T47D (cell line): Measurements from ENCODE around the gene TDRD10.

Source experiments
- DNase-seq, 2 experiments: peaks; one replicate each; pipeline versions ENCODE4 v3.0.0 to v3.0.0-alpha.2; 2011 to 2012; ENCODE audit warnings: low read depth in 1 of 2, low spot score in 1 of 2
- JUND ChIP-seq: IDR thresholded peaks from 2 replicates; pipeline ENCODE4 v1.6.1; 2012; ENCODE audit warnings: low read depth
- in situ Hi-C: cut with HindIII; loops from 2 replicates; pipeline ENCODE4 v1.10.0; 2016; ENCODE audit warnings: low sequenced_read_pairs, low pct_unique_long_range_greater_than_20kb

TDRD10 gene, protein sequence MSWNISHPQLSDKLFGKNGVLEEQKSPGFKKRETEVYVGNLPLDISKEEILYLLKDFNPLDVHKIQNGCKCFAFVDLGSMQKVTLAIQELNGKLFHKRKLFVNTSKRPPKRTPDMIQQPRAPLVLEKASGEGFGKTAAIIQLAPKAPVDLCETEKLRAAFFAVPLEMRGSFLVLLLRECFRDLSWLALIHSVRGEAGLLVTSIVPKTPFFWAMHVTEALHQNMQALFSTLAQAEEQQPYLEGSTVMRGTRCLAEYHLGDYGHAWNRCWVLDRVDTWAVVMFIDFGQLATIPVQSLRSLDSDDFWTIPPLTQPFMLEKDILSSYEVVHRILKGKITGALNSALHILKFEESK

DNA sequence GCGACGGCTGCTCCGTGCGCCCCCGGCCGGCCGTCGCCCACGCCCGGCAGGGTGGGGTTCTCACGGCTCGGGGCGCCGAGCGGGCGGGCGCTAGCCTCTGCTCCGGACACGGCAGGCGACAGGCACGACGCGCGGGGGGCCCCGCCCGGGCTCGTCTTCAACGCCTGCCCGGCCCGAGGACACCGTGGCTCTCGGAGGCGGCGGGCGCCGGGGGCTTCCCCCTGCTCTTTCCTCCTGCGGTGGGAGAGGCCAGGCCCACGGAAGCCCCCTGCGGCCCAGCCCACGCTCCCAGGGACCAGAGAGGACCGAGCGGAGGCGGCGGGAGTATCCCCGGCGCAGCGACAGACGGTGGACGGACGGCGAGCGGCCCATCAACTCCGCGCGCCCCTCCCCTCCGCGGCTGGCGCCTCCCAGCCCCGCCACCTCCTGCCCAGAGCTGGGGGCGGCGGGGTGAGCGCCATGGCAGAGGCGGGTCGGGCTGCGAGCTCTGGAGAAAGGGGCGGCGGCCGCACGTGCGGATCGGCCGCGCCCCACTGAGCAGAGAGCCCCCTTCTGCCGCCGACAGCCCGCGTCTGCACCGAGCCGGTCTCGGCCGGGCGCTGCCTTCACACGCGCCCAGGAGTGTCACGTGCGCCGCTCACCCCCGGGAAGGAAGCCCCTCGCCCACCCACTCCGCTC lies at the start of gene TDRD10, which contains the start of gene SHE:
TSS of gene TDRD10 (plus strand) at position 154 of the 678 bp plus-strand sequence. CDS start 4,685 bp downstream, outside the sequence.
TSS of gene SHE (minus strand) at position 347 of the 678 bp plus-strand sequence. CDS start 386 bp downstream, outside the sequence.
- no peak for TF ChIP-seq JUND
- in situ Hi-C loops, result no loop called here
- no peak for DNase-seq

DNA sequence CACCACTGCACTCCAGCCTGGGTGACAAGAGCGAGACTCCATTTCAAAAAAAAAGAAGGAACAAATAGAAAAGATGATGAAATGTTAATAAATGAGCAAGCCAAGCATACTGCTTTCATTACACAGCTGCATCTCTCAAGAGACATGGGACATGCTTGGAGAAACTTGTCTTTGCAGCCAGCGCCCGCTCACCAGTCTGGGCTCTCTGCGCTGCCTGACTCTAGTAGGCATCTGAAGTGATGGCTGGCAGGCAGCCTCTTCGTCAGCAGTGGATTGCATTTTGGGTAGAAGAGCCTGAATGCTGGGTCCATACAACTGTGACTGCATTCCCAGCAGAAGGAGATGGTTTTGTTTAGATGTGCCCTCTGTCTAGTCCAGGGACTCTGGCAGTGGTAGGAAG lies 48.9 kb upstream of the TDRD10 start:
- in situ Hi-C loops, result no loop called here
- DNase-seq, result no peak
- TF ChIP-seq JUND, result no peak

DNA sequence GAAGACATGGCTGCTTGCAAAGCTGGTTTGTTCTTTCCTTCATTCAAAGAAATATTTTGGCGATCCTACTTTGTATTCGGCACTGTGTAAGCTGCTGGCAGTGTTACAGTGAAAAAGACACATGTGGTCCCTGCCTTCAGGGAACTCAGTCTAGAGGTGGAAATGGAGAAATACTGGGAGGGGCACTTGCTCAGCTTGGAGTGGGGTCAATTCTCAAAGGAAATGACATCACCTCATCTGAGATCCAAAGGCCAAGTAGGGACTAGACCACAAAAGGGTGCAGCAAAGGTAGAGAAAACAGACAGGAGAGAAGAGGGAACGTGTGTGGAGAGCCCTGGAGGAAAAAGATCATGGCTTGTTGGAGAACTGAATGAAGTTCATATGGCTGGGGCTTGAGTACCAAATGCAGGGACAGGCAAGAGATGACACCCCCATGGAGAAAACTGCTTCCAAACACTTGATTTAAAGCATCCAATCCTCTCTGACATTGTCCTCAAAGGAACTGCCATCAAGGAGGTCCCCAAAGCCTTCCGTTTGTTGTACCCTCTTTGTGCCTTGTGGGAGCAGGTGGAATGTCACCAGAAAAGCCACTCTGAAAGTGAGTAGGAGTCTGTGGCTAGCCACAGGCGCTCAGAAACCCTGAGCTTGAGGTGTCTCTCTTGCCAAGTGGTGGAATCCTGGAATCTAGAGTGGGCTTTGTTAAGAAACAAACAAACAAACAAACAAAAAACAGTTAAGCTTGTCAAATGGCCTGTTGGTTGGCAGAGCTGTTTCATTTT lies 48.3 kb upstream of the TDRD10 start:
- in situ Hi-C loops, result no loop called here
- no peak for DNase-seq
- TF ChIP-seq JUND, result no peak

DNA sequence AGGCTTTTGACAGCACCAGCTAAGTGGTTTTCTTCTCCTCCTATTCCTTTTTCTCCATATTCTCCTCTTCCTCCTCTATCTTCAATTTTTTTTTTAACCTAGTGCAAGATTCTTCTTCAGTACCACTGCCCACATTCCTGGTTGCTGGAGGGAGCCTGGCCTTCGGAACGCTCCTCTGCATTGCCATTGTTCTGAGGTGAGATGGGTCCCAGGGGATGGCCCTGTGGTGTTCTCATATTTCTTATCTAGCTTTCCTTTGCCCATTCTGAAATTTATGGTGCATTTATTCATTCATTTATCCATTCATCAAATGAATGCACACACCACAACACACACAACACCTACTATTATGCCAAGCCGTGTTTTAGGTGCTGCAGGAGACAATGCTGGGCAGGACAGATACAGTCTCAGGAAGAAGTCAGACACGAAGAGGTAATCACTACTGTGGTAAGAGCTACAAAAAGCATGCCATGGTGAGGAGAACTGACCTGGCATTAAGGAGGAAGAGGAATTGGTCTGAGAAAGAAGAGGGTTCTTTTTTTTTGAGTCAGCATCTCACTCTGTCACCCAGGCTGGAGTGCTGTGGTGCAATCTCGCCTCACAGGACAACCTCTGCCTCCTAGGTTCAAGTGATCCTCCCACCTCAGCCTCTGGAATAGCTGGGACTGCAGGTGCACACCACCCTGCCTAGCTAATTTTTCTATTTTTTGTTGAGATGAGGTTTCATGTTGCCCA lies 47.5 kb upstream of the TDRD10 start:
- no peak for DNase-seq
- no peak for TF ChIP-seq JUND
- in situ Hi-C loops, result no loop called here

DNA sequence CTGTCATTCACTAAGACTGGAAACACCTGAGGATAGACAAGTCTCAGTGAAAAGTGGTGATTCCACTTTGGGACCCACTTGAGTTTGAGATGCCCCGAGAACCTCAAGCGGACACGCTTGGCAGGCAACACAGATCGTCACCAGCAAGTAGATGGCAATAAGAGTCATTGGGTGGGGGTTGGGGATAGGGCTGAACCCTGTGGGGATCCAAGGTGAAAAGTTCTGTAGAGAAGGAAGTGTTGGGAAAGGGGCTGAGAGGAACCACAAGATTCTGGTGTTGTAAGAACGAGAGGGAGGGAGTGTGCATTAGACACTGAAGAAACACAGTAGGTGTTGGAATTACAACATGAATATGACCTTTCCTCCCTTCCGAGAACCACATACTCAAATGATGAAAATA lies 45.4 kb upstream of the TDRD10 start:
- in situ Hi-C loops, result no loop called here
- DNase-seq, result no peak
- no peak for TF ChIP-seq JUND

DNA sequence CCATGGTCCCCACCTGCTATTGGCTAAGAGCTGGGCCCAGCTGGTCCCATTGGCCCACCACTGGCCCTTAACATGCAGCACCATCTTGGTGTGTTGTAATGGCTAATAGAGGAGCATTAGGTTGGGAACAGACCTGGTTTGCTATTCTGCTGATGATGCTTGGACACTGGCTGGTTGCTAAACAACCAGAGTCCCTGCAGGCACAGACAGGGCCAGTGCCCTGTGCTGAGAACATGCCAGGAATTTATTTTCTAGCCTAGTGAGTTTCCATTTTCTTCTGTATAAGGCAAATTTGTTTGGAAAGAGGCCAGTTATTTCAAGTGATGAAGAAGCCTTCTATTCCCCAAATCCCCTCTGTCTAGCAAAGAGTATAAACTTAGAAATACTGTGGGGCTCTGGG lies 42.9 kb upstream of the TDRD10 start:
- no peak for TF ChIP-seq JUND
- in situ Hi-C loops, result no loop called here

DNA sequence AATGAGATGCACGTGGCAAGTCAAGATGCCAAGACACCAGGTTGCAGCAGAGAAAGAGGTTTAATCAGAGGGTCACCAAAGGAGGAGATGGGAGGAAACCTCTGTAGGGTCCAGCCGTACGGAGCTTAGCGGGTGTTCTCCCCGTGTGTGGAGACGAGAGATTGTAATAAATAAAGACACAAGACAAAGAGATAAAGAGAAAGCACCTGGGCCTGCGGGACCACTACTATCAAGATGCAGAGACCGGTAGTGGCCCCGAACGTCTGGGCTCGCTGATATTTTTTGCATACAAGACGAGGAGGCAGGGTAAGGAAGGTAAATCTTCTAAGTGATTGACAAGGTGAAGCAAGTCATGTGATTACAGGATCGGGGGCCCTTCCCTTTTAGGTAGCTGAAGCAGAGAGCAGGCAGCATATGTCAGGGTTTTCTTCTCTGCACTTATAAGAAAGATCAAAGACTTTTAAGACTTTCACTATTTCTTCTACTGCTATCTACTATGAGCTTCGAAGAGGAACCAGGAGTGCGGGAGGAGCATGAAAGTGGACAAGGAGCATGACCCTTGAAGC lies 41.2 kb upstream of the TDRD10 start:
- in situ Hi-C loops, result no loop called here
- TF ChIP-seq JUND, result no peak
- DNase-seq, result no peak

More for the DNA sequence above, 42.9 kb upstream of the TDRD10 start:
- no peak for DNase-seq

DNA sequence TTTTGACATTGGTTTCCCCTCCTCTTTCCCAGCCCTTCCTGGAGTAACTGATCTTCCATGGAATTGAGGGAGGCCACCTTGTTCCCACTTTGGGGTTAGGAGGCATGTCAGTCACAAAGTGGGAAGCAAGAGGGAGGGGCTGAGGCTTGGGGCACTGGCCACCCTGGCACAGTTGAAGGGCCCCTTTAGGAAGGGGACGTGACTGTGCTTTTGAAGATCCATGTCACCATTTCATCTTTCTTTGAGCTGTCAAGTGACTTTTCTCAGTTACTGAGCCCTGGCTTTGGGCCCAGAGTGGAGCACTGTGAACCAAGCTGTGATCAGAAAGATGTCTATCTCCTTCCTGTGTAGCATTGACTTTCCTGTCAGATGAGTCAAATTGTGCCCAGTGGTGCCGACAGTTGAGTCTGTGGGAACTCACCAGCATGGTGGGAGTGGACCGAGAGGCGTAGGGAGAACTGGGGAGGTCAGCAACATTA lies 38.5 kb upstream of the TDRD10 start:
- no peak for TF ChIP-seq JUND
- DNase-seq, result peak in 1 of 2 experiments; percentile 26
- in situ Hi-C loops, result no loop called here

- no peak for DNase-seq
- TF ChIP-seq JUND, result no peak
- in situ Hi-C loops, result no loop called here
These were observed 36.3 kb upstream of the TDRD10 start for GRCh38 chr1:154465621-154466195.

DNA sequence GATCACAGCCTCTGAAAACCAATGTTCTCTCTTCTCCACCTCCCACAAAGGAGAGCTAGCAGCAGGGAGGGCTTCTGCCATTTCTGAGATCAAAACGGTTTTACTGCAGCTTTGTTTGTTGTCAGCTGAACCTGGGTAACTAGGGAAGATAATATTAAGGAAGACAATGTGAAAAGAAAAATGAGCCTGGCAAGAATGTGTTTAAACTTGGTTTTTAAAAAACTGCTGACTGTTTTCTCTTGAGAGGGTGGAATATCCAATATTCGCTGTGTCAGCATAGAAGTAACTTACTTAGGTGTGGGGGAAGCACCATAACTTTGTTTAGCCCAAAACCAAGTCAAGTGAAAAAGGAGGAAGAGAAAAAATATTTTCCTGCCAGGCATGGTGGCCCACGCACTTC lies 35.8 kb upstream of the TDRD10 start:
- TF ChIP-seq JUND, result no peak
- in situ Hi-C loops, result no loop called here
- DNase-seq, result no peak

- in situ Hi-C loops, result no loop called here
- peak in 1 of 2 experiments; percentile 25 for DNase-seq
- TF ChIP-seq JUND, result no peak
These were observed 35.0 kb upstream of the TDRD10 start for GRCh38 chr1:154466921-154467417.
